ENCODE measurements around the gene RBBP4.

Gene RBBP4

DNA sequence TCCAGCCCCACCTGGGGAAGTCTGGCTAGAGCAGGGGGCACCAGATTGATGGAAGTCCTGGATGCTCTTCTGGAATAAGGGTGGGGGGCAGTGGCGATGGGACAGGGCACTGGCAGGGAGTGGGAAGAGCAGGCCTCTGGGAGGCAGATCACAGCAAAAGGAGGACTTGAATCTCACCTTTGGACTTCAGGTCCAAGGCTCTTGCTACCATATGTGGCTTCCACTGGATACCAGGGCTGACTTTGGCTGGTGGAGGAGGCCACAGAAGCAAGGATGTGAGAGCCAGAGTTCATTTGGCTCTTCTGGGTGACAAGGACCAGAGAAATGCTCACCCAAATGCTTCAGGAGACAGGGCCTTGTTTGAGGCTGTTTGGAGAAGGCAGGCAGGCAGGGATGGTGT is 67.5 kb downstream of the RBBP4 start:
- TF ChIP-seq GATA3 (IDR thresholded peaks at IDR 0.05; ENCODE audit: low read depth, low read length) = no peak
- no peak for TF ChIP-seq GATA2 (IDR thresholded peaks at IDR 0.05; ENCODE audit: low read depth, low read length)

DNA sequence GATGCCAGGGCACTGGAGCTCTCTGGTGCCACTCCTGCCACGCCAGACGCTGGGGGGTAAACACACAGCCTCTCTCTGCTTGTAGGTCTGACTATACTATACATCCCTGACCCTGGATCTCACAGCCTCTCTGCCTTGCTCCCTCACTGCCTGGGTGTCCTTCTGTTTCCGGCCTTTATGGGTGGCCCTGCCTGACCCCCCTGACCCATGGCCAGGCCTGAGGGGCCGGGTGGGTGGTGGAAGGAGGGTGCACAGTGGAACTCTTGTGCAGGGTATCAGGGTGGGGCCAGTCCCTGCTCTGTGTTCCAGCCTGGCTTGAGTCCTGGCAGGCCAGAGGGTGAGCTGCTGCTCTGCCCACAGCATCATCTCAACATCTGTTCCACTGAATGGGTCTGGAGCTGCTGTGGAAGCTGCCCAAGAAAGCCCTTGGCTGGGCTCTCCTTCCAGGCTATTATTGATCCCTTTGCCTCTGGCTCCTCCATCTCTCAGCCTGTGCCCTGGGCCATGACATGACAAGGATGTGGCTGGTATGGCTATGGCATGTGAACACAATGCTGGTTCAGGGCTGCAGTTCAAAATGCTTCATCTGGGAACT is 68.8 kb downstream of the RBBP4 start:
- TF ChIP-seq GATA2 (IDR thresholded peaks at IDR 0.05; ENCODE audit: low read depth, low read length) = no peak
- no peak for TF ChIP-seq GATA3 (IDR thresholded peaks at IDR 0.05; ENCODE audit: low read depth, low read length)

- TF ChIP-seq GATA2 (IDR thresholded peaks at IDR 0.05; ENCODE audit: low read depth, low read length) (no peak), GATA3 (IDR thresholded peaks at IDR 0.05; ENCODE audit: low read depth, low read length) (no peak)
Observed at GRCh38 chr1:32724678-32725614, 73.9 kb downstream of the RBBP4 start.

DNA sequence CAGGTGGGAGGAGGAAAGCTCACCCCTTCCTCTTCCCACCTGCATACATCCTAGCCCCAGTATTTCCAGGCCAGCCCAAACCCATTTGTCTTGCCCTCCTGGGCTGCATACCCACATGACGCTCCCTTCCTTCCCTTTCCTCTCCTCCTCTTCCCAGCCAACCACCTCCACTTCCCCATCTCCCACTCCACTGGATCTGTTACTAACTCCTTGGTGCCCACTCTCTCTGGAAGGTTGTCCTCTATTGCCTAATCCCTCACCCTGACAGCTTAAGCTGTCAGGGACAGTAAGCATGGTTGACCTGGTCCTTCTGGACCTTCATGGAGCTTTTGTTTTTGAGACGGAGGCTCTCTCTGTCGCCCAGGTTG is 74.6 kb downstream of the RBBP4 start:
- TF ChIP-seq GATA3 (IDR thresholded peaks at IDR 0.05; ENCODE audit: low read depth, low read length) (no peak), GATA2 (IDR thresholded peaks at IDR 0.05; ENCODE audit: low read depth, low read length) (no peak)

- no peak for TF ChIP-seq GATA2 (IDR thresholded peaks at IDR 0.05; ENCODE audit: low read depth, low read length)
- TF ChIP-seq GATA3 (IDR thresholded peaks at IDR 0.05; ENCODE audit: low read depth, low read length) = no peak
Observed at GRCh38 chr1:32727876-32728275, 76.9 kb downstream of the RBBP4 start.

- no peak for TF ChIP-seq GATA2 (IDR thresholded peaks at IDR 0.05; ENCODE audit: low read depth, low read length)
- TF ChIP-seq GATA3 (IDR thresholded peaks at IDR 0.05; ENCODE audit: low read depth, low read length) = no peak
Observed at GRCh38 chr1:32728413-32729077, 77.5 kb downstream of the RBBP4 start.

DNA sequence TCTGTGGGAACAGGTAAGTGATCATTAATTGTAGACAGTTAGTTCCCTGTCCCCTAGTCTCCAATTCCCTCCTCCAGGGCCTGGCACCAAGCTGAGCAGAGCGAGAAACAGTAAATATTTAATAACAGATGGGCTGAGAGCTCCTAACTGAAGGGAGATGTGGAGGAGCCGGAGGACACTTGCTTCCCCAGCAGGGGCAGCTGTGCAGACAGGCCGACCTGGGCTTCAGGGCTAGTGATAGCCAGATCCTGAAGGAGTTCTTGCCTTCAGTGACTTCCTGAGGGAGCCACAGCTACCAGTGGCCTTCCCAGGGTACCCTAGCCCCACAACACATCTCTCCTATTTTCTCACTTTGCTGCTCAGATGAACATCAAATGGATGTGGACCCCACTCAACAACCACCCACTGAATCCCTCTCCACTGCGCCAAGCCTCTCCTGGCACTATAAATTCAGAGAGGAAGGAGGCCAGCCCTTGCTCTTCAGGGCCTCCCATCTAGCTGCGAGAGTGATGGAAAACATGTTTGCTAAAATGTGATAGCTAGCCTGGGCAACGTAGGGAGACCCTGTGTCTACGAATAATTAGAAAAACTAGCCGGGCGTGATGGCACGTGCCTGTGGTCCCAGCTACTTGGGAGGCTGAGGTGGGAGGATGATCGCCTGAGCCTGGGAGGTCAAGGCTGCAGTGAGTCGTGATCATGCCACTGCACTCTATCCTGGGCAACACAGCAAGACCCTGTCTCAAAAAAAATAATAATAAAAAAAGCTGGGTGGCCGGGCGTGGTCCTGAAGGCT is 78.4 kb downstream of the RBBP4 start:
- TF ChIP-seq GATA3 (IDR thresholded peaks at IDR 0.05; ENCODE audit: low read depth, low read length) (no peak), GATA2 (IDR thresholded peaks at IDR 0.05; ENCODE audit: low read depth, low read length) (no peak)

- no peak for TF ChIP-seq GATA3 (IDR thresholded peaks at IDR 0.05; ENCODE audit: low read depth, low read length)
- TF ChIP-seq GATA2 (IDR thresholded peaks at IDR 0.05; ENCODE audit: low read depth, low read length) = no peak
Observed at GRCh38 chr1:32733582-32734321, 82.7 kb downstream of the RBBP4 start.

All from SH-SY5Y (cell line).